NCI-H510A (cell line): ENCODE results near the gene LAG3.
"Not testable (repeated sequence)": the region's sequence is repeated elsewhere in the genome, so short reads cannot be mapped to it uniquely, and the experiment has no call there.

Source experiments
- DNase-seq: peaks from one replicate; lab custom pipeline; 2025; lab: John Stamatoyannopoulos, UW

The LAG3 gene

GRCh38 chr12:6772331-6772695 lies at the start of gene LAG3:
Gene LAG3, plus strand, starts transcription at chr12:6772520. Its CDS starts 333 bp downstream, at chr12:6772853.
- no peak for DNase-seq

GRCh38 chr12:6722863-6723262 lies 49.5 kb upstream of the LAG3 start:
- no peak for DNase-seq

- DNase-seq, result peak; percentile 96
Measured at GRCh38 chr12:6723607-6724408, 48.5 kb upstream of the LAG3 start, which contains the start of gene COPS7A. Gene COPS7A, plus strand, starts transcription at chr12:6724046. Its CDS starts 611 bp downstream, at chr12:6724657.

- DNase-seq, result no peak
Measured at GRCh38 chr12:6724409-6724797, 47.9 kb upstream of the LAG3 start.

DNA sequence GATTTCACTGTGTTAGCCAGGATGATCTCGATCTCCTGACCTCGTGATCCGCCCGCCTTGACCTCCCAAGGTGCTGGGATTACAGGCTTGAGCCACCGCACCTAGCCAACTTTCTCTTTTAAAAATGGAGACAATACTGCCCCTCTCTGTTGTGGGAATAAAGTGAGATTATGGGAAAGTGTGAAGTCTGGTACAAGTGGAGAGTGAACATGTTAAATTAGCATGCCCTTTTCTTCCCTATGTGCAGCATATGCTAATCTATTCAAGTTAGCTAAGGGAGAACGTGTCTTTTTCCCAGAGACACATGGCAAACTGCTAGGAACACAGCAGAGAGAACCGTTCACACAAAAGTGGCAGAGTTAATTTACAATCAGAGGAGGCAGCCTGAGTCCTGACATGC lies 47.0 kb upstream of the LAG3 start:
- no peak for DNase-seq

GRCh38 chr12:6729186-6729585 lies 43.1 kb upstream of the LAG3 start:
- no peak for DNase-seq

DNA sequence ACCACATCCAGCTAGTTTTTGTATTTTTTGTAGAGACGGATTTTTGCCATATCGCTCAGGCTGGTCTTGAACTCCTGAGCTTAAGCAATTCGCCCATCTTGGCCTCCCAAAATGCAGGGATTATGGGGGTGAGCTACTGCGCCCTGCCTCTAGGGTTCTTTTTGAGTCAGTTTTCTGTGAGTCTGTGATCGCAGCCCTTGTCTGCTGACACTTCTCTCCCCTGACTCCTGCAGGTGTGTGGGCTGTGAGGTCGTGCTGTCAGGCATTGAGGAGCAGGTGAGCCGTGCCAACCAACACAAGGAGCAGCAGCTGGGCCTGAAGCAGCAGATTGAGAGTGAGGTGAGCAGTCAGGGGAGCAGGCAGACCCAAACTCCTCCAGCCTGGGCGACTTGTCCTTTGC lies 42.2 kb upstream of the LAG3 start:
- DNase-seq, result no peak

- no peak for DNase-seq
Measured at GRCh38 chr12:6734506-6735387, 37.6 kb upstream of the LAG3 start.

DNA sequence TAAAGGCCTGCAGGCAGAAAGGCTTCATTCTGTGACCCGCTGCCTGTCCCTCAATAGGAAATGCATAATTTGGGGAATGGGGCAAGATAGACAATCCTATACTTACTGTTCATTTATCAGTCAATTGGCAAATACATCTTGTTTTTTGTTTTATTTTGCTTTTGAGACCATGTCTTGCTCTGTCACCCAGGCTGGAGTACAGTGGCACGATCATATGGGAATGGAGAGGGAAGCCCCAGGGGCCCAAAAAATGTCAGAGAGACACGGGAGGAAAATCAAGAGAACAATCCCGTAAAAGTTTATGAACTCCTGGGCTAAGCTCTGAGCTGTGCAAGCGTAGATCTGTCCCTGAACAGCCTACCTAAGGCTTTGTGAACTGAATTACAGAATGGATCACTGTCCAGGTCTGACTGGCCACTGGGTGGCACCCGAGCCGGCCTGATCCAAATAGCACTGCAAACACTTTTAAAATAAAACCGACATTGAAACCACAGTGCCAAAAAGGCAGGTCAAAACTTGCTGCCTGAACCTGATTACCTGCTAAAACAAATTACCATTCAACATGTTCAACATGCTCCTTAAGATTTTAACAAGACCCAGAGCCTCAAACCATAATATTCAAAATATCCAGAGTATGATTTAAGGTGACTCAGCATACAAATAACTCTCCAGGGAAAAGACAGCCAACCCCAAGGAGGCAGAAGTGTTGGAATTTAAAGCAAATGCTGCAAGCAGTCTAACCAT lies 36.7 kb upstream of the LAG3 start:
- DNase-seq, result no peak

- no peak for DNase-seq
Measured at GRCh38 chr12:6736754-6737153, 35.6 kb upstream of the LAG3 start.

GRCh38 chr12:6742080-6742479 lies 30.2 kb upstream of the LAG3 start:
- not testable (repeated sequence) for DNase-seq

DNA sequence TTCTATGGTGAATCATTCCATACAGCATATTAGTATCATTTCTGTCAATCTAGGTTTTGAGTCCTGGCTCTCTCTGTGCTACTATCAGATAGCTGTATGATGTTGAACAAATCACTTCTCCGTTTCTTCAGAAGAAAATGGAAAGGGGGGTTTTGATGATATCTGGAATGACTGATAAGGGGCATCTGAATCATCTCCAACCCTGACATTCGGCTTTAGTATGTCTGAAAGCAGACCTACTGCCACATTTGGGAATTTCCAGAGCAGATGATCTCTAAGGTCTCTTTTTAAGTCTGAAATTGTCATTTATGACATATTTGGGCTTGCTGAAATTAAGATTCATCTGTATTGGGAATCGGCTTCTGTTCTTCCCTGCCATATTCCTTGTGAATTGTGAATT lies 29.5 kb upstream of the LAG3 start:
- no peak for DNase-seq

DNA sequence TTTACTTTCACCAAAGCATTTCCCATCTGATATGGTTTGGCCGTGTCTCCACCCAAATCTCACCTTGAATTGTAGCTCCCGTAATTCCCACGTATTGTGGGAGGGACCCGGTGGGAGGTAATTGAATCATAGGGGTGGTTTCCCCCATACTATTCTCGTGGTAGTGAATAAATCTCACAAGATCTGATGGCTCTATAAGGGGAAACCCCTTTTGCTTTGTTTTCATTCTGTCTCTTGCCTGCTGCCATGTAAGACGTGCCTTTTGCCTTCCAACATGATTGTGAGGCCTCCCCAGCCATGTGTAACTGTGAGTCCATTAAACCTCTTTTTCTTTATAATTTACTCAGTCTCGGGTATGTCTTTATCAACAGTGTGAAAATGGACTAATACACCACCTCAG lies 29.0 kb upstream of the LAG3 start:
- DNase-seq, result not testable (repeated sequence)

- DNase-seq, result no peak
Measured at GRCh38 chr12:6745741-6746525, 26.4 kb upstream of the LAG3 start.

DNA sequence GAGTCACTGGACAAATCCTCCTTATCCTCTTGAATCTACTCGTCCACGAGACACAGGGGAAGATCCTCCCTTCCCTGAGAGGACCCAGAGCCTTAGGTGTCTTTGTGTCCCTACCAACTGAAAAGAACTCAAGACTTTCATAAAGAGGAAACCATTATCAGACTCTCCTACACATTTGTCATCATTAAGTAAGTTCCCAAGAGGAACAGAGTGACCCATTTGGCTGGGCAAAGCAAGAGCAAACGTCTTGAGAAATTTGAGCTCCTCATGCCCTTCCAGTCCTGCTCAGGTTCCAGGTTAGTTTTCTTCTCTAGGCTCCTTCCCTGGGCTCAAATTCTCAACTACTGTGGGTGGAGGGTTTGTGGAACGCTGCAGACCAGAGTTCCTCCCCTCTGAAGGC lies 25.1 kb upstream of the LAG3 start:
- DNase-seq, result no peak

DNA sequence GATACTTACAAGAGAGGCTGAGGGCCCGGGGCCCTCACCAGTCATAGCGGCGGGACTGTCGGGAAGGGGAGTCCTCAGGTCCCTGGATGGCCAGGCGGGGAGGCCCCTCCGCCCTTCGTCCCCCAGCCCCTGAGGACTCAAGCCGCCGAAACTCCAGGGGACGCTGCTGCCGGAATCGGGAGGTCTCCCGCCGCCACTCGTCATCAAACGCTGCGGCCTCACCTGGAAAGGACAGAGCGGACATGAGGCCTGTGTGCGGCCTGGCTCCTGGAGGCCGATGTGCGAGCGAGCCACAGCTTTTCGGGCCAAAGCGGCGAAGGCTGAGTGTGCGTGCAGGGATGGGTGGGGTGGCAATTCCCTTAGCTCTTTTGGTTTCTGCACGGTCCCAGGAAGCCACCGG lies 23.6 kb upstream of the LAG3 start:
- DNase-seq, result no peak

GRCh38 chr12:6750506-6750905 lies 21.8 kb upstream of the LAG3 start:
- DNase-seq, result no peak

- no peak for DNase-seq
Measured at GRCh38 chr12:6751767-6752166, 20.6 kb upstream of the LAG3 start.

GRCh38 chr12:6752167-6752920 lies 20.0 kb upstream of the LAG3 start:
- no peak for DNase-seq

DNA sequence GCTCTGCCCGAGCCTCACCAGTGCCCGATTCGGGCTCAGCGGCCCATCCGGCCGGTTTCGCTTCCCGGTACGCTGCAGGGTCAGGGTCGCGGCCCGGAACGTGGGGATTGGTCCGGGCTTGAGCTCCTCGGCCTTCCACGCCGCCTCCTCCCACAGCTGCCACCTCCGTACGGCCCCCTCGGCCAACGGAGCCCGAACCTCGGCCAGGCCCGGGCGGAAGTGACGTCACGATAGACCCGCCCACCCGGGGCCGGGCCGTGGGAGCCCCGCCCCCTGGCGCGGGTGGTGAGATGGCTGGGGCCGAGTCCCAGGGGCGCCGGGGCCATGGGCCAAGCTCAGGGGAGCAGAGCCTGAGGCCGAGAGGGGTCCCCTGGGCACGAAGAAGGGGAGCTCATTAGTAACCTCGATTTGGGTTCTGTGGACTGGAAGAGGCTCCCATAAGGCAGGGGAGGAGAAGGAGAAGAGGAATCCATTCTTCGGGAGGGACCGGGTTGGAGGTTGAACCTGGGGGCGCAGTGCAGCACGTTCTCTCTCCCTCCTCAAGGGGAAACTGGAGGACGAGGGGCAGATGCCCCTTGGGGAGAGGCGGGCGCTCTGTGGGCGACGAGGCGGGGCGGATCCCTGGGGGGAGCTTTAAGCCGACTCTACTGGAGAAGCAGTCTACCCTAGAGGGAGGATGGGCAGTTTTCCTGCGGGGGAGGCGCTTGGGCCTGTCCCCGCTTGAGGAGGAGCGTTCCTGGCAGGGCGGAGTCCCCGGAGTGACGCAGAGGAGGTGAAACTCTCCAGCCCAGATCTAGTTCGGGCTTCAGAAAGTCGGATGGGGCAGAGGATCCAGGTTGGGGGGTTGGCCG lies 19.2 kb upstream of the LAG3 start, which contains the start of gene MLF2:
Gene MLF2, minus strand, starts transcription at position 221 of the 851 bp plus-strand sequence. CDS start 807 bp downstream, outside the sequence.
- DNase-seq, result peak; percentile 87
